B cell (primary cell): Measurements from ENCODE around the gene ONECUT3.

Source experiments
- EZH2 ChIP-seq: IDR thresholded peaks from 2 replicates; pipeline ENCODE4 v1.6.1; 2012; ENCODE audit warnings: borderline replicate concordance, low read depth, mild to moderate bottlenecking, moderate library complexity, low read length; ENCODE audit not compliant: insufficient read depth, poor library complexity, severe bottlenecking
- TF ChIP-seq, protein P1 (sequence below): fragments of 200-600 bp; IDR thresholded peaks from one replicate; pipeline ENCODE4 v1.8.0; 2022; ENCODE audit warnings: antibody characterized with exemption, mild to moderate bottlenecking

DNA sequence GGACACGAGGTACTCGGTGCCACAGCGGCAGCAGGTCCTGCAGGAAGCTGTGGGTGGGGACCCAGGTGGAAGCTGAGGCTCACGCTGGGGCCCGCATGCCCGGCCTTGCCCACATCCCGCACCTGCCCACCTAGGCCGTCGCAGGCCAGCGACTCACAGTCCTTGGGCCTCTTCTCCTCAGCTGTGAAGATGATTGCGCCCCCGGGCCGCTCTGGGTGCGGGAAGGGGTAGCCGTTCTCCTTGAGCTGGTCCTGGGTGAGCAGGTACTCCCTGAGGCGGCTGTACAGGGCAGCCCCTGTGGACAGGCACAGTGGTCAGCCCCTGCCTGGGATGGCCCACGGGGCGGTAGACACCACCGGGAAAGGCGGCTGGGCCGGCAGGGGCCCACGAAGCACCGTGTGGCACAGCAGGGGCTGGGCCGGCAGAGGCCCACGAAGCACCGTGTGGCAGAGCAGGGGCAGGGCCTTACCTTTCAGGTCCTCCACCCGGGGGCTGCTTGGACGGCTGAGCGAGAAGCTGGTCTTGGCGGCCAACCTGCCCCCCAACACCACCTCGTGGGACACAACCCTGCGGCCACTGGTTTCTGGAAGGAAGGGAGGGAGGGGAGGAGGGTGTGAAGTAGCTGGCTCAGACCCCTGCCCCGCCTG is 65.4 kb downstream of the ONECUT3 start:
- TF ChIP-seq, protein P1, sequence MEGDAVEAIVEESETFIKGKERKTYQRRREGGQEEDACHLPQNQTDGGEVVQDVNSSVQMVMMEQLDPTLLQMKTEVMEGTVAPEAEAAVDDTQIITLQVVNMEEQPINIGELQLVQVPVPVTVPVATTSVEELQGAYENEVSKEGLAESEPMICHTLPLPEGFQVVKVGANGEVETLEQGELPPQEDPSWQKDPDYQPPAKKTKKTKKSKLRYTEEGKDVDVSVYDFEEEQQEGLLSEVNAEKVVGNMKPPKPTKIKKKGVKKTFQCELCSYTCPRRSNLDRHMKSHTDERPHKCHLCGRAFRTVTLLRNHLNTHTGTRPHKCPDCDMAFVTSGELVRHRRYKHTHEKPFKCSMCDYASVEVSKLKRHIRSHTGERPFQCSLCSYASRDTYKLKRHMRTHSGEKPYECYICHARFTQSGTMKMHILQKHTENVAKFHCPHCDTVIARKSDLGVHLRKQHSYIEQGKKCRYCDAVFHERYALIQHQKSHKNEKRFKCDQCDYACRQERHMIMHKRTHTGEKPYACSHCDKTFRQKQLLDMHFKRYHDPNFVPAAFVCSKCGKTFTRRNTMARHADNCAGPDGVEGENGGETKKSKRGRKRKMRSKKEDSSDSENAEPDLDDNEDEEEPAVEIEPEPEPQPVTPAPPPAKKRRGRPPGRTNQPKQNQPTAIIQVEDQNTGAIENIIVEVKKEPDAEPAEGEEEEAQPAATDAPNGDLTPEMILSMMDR, result no peak
- no peak for TF ChIP-seq EZH2
